ENCODE measurements around the gene SPOCK3. TPM values are rescaled to one million over a fixed set of nuclear protein-coding genes. Genes with fewer than 3 reads are reported as not detected.

The SPOCK3 gene
- total RNA-seq, 4 donors from 2014 or later: not detected

GRCh38 chr4:166737430-166737829 lies 496.9 kb downstream of the SPOCK3 start:
- no peak for TF ChIP-seq CTCF (IDR thresholded peaks at IDR 0.05; ENCODE audit: low read depth)

- TF ChIP-seq CTCF (IDR thresholded peaks at IDR 0.05; ENCODE audit: low read depth): no peak
Observed at GRCh38 chr4:166735553-166735952, 498.7 kb downstream of the SPOCK3 start.

GRCh38 chr4:166734797-166735196 lies 499.5 kb downstream of the SPOCK3 start:
- no peak for TF ChIP-seq CTCF (IDR thresholded peaks at IDR 0.05; ENCODE audit: low read depth)

GRCh38 chr4:166733686-166734085 lies 500.6 kb downstream of the SPOCK3 start:
- no peak for TF ChIP-seq CTCF (IDR thresholded peaks at IDR 0.05; ENCODE audit: low read depth)

- no peak for TF ChIP-seq CTCF (IDR thresholded peaks at IDR 0.05; ENCODE audit: low read depth)
Observed at GRCh38 chr4:166726832-166727231, 507.5 kb downstream of the SPOCK3 start.

GRCh38 chr4:166724369-166724768 lies 509.9 kb downstream of the SPOCK3 start:
- no peak for TF ChIP-seq CTCF (IDR thresholded peaks at IDR 0.05; ENCODE audit: low read depth)

- TF ChIP-seq CTCF (IDR thresholded peaks at IDR 0.05; ENCODE audit: low read depth): no peak
Observed at GRCh38 chr4:166723532-166724140, 510.7 kb downstream of the SPOCK3 start.

All from subcutaneous adipose tissue (tissue), 4 donors.